ENCODE measurements around the gene DDT.

DNA sequence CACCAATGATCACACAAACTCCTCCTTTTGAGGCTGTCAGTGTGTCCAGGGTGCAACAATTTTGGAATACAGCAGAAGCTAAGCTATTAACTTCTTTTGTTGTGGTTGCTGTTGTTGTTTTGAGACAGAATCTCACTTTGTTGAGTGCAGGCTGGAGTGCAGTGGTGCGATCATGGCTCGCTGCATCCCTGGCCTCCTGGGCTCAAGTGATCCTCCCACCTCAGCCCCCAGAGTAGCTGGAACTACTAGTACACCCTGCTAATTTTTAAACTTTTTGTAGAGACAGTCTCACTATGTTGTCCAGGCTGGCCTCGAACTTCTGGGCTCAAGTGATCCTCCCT lies 35.3 kb downstream of the DDT start:
- TF ChIP-seq, protein P1, sequence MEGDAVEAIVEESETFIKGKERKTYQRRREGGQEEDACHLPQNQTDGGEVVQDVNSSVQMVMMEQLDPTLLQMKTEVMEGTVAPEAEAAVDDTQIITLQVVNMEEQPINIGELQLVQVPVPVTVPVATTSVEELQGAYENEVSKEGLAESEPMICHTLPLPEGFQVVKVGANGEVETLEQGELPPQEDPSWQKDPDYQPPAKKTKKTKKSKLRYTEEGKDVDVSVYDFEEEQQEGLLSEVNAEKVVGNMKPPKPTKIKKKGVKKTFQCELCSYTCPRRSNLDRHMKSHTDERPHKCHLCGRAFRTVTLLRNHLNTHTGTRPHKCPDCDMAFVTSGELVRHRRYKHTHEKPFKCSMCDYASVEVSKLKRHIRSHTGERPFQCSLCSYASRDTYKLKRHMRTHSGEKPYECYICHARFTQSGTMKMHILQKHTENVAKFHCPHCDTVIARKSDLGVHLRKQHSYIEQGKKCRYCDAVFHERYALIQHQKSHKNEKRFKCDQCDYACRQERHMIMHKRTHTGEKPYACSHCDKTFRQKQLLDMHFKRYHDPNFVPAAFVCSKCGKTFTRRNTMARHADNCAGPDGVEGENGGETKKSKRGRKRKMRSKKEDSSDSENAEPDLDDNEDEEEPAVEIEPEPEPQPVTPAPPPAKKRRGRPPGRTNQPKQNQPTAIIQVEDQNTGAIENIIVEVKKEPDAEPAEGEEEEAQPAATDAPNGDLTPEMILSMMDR (IDR thresholded peaks at IDR 0.05; ENCODE audit: low read depth, low read length): no peak
- TF ChIP-seq POLR2A (IDR thresholded peaks at IDR 0.05; ENCODE audit: extremely low read depth, insufficient read length): no peak
- TF ChIP-seq, protein P2, sequence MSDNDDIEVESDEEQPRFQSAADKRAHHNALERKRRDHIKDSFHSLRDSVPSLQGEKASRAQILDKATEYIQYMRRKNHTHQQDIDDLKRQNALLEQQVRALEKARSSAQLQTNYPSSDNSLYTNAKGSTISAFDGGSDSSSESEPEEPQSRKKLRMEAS (IDR thresholded peaks at IDR 0.05; ENCODE audit: low read depth, low read length): no peak
- no peak for TF ChIP-seq MYC (IDR thresholded peaks at IDR 0.05; ENCODE audit: low read depth, low read length)
